IMR-90 (cell line): ENCODE data around the gene STARD7. TPM values are rescaled to one million over a fixed set of nuclear protein-coding genes. Genes with fewer than 3 reads are reported as not detected.

Experiments used
- ATAC-seq: fragments of 200-7000 bp; cut with Tn5 transposase; 2 replicates; pipeline ENCODE4 v1.9.1; 2020; ENCODE audit warnings: low read depth, mild to moderate bottlenecking, moderate library complexity
- BruUV-seq: library from RNA; stranded (reverse); fragments of 400-500 nt; replicated peaks from 2 replicates; lab custom pipeline; 2021; lab: Mats Ljungman, UMichigan
- CTCF ChIA-PET: fragments of 300-600 bp; formaldehyde crosslinking; extraction: SDS; loops from one replicate; lab custom pipeline; 2021; ENCODE audit warnings: antibody characterized with exemption; lab: Yijun Ruan, JAX
- POLR2A ChIA-PET: fragments of 300-600 bp; sonication (Branson Sonifier 250); formaldehyde crosslinking; loops from one replicate; lab custom pipeline; 2022; ENCODE audit warnings: antibody characterized with exemption; ENCODE audit not compliant: unreplicated experiment; lab: Charles Lee
- DNase-seq: peaks from one replicate; pipeline ENCODE4 v3.0.0; 2013
- H2AFZ ChIP-seq: replicated peaks from 2 replicates; pipeline ENCODE3; 2013; ENCODE audit warnings: low read length, mild to moderate bottlenecking; ENCODE audit not compliant: poor library complexity
- H2AK5ac ChIP-seq: 2 replicates; pipeline ENCODE4 v1.6.1; 2013; ENCODE audit warnings: low read depth, low read length, inconsistent platforms
- H2AK9ac ChIP-seq: replicated peaks from 2 replicates; pipeline ENCODE3; 2013; ENCODE audit warnings: mild to moderate bottlenecking, low read depth, low read length, moderate library complexity; ENCODE audit not compliant: poor library complexity
- H2BK120ac ChIP-seq: 2 replicates; pipeline ENCODE4 v1.6.1; 2013; ENCODE audit warnings: low read depth, low read length, inconsistent platforms
- H2BK15ac ChIP-seq: 3 replicates; pipeline ENCODE4 v1.6.1; 2013; ENCODE audit warnings: low read depth, low read length, inconsistent platforms
- H2BK20ac ChIP-seq: 2 replicates; pipeline ENCODE4 v1.6.1; 2013; ENCODE audit warnings: low read depth, mild to moderate bottlenecking, inconsistent platforms, low read length, moderate library complexity
- H2BK5ac ChIP-seq: 2 replicates; pipeline ENCODE4 v1.6.1; 2013; ENCODE audit warnings: mild to moderate bottlenecking, low read depth, low read length, inconsistent platforms; ENCODE audit not compliant: poor library complexity, severe bottlenecking
- H3K14ac ChIP-seq: replicated peaks from 2 replicates; pipeline ENCODE4 v1.6.1; 2013; ENCODE audit warnings: low read depth, low read length, inconsistent platforms
- H3K18ac ChIP-seq: 2 replicates; pipeline ENCODE4 v1.6.1; 2013; ENCODE audit warnings: low read depth, low read length, control low read depth
- H3K23ac ChIP-seq: 2 replicates; pipeline ENCODE4 v1.6.1; 2013; ENCODE audit warnings: low read depth, low read length, inconsistent platforms
- H3K27ac ChIP-seq: 2 replicates; pipeline ENCODE4 v1.5.1; 2013; ENCODE audit warnings: mild to moderate bottlenecking, control low read depth, low read length; ENCODE audit not compliant: insufficient read depth
- H3K27me3 ChIP-seq: 2 replicates; pipeline ENCODE4 v1.6.1; 2013; ENCODE audit warnings: low read length; ENCODE audit not compliant: control insufficient read depth, insufficient read depth
- H3K36me3 ChIP-seq: 2 replicates; pipeline ENCODE4 v1.6.1; 2013; ENCODE audit warnings: low read length, mixed read lengths; ENCODE audit not compliant: control insufficient read depth, insufficient read depth
- H3K4ac ChIP-seq: 2 replicates; pipeline ENCODE4 v1.6.1; 2013; ENCODE audit warnings: low read depth, low read length, inconsistent platforms
- H3K4me1 ChIP-seq: 2 replicates; pipeline ENCODE4 v1.6.1; 2013; ENCODE audit warnings: low read length, mixed read lengths; ENCODE audit not compliant: control insufficient read depth, insufficient read depth
- H3K4me2 ChIP-seq: 2 replicates; pipeline ENCODE4 v1.6.1; 2013; ENCODE audit warnings: low read depth, mild to moderate bottlenecking, control low read depth, low read length, moderate library complexity
- H3K4me3 ChIP-seq: 2 replicates; pipeline ENCODE4 v1.5.1; 2013; ENCODE audit warnings: low read depth, mild to moderate bottlenecking, control low read depth, low read length, moderate library complexity; ENCODE audit not compliant: insufficient read depth
- H3K56ac ChIP-seq: 2 replicates; pipeline ENCODE4 v1.6.1; 2013; ENCODE audit warnings: low read length, inconsistent platforms; ENCODE audit not compliant: insufficient read depth; ENCODE audit errors: extremely low read depth
- H3K79me1 ChIP-seq, 2 experiments: 2 replicates each; pipeline ENCODE4 v1.6.1; 2013; ENCODE audit warnings: low read length in 2 of 2, inconsistent platforms in 1 of 2, low read depth in 1 of 2
- H3K9ac ChIP-seq: 2 replicates; pipeline ENCODE4 v1.6.1; 2013; ENCODE audit warnings: low read depth, low read length, control low read depth
- H3K9me1 ChIP-seq: 2 replicates; pipeline ENCODE4 v1.6.1; 2013; ENCODE audit warnings: low read length, inconsistent platforms; ENCODE audit not compliant: insufficient read depth
- H3K9me3 ChIP-seq: 2 replicates; pipeline ENCODE4 v1.6.1; 2013; ENCODE audit warnings: low read length; ENCODE audit not compliant: control insufficient read depth, insufficient read depth
- H4K20me1 ChIP-seq: 2 replicates; pipeline ENCODE4 v1.6.1; 2013; ENCODE audit warnings: low read length, inconsistent platforms; ENCODE audit not compliant: insufficient read depth
- H4K5ac ChIP-seq: 2 replicates; pipeline ENCODE4 v1.6.1; 2013; ENCODE audit warnings: mild to moderate bottlenecking, low read depth, low read length, control low read depth
- H4K8ac ChIP-seq, 2 experiments: 2 replicates each; pipeline ENCODE4 v1.6.1; 2013; ENCODE audit warnings: low read depth in 2 of 2, low read length in 2 of 2, control low read depth in 1 of 2, inconsistent platforms in 1 of 2
- H4K91ac ChIP-seq: 2 replicates; pipeline ENCODE4 v1.6.1; 2013; ENCODE audit warnings: low read depth, low read length, inconsistent platforms; ENCODE audit not compliant: insufficient read depth
- BHLHE40 ChIP-seq: fragments of 150-350 bp; IDR thresholded peaks from 2 replicates; pipeline ENCODE4 v1.6.1; 2016; ENCODE audit warnings: mild to moderate bottlenecking, low read depth, low read length
- CEBPB ChIP-seq: IDR thresholded peaks from 2 replicates; pipeline ENCODE4 v1.6.1; 2012; ENCODE audit warnings: low read depth, low read length, improper control_type of control experiment
- CHD1 ChIP-seq: IDR thresholded peaks from 2 replicates; pipeline ENCODE4 v1.6.1; 2012; ENCODE audit warnings: low read depth, low read length, improper control_type of control experiment
- FOS ChIP-seq: fragments of 150-350 bp; IDR thresholded peaks from 2 replicates; pipeline ENCODE4 v1.6.1; 2016; ENCODE audit warnings: low read depth, low read length
- MAFK ChIP-seq: IDR thresholded peaks from 2 replicates; pipeline ENCODE4 v1.6.1; 2012; ENCODE audit warnings: low read depth, low read length, improper control_type of control experiment
- MAZ ChIP-seq: IDR thresholded peaks from 2 replicates; pipeline ENCODE4 v1.6.1; 2012; ENCODE audit warnings: low read depth, mild to moderate bottlenecking, low read length, improper control_type of control experiment, moderate library complexity, borderline replicate concordance
- MXI1 ChIP-seq: IDR thresholded peaks from 2 replicates; pipeline ENCODE4 v1.6.1; 2012; ENCODE audit warnings: low read depth, mild to moderate bottlenecking, low read length, moderate library complexity, borderline replicate concordance
- NFE2L2 ChIP-seq: fragments of 150-350 bp; IDR thresholded peaks from 2 replicates; pipeline ENCODE4 v1.6.1; 2016; ENCODE audit warnings: low read depth, mild to moderate bottlenecking, low read length
- POLR2A ChIP-seq: IDR thresholded peaks from 2 replicates; pipeline ENCODE4 v1.6.1; 2012; ENCODE audit warnings: mild to moderate bottlenecking, low read depth, low read length
- RAD21 ChIP-seq: IDR thresholded peaks from 2 replicates; pipeline ENCODE4 v1.6.1; 2012; ENCODE audit warnings: low read length, improper control_type of control experiment
- RCOR1 ChIP-seq: IDR thresholded peaks from 2 replicates; pipeline ENCODE4 v1.6.1; 2012; ENCODE audit warnings: mild to moderate bottlenecking, low read length, improper control_type of control experiment; ENCODE audit not compliant: insufficient replicate concordance
- RFX5 ChIP-seq: IDR thresholded peaks from 2 replicates; pipeline ENCODE4 v1.8.0; 2012; ENCODE audit warnings: low read depth, mild to moderate bottlenecking, low read length, moderate library complexity
- SMC3 ChIP-seq: fragments of 150-350 bp; IDR thresholded peaks from 2 replicates; pipeline ENCODE4 v1.6.1; 2016; ENCODE audit warnings: low read depth, mild to moderate bottlenecking, antibody characterized with exemption, low read length, moderate library complexity
- WGBS, 2 experiments: methylation state at CpG; one replicate each; pipeline versions ENCODE4 v1.1.5 to v1.1.7; 2013; ENCODE audit warnings: missing lambda C conversion rate in 2 of 2; ENCODE audit not compliant: insufficient read length in 1 of 2; ENCODE audit errors: extremely low coverage in 2 of 2; 5-methylcytosine and 5-hydroxymethylcytosine counted together
- dilution Hi-C: fragments of 300-500 bp; cut with HindIII; formaldehyde crosslinking; loops from one replicate; pipeline ENCODE4 v1.14.3; 2018; ENCODE audit warnings: low sequenced_read_pairs; ENCODE audit not compliant: unreplicated experiment
- in situ Hi-C: fragments of 300-500 bp; cut with MboI; formaldehyde crosslinking; loops from 3 replicates; pipeline ENCODE4 v1.14.3; 2019; ENCODE audit warnings: low sequenced_read_pairs, inconsistent platforms, mixed read lengths
- intact Hi-C: fragments of 100-400 bp; cut with micrococcal nuclease; formaldehyde crosslinking; loops from 2 replicates; pipeline ENCODE4 v1.10.0; 2022
- polyA plus RNA-seq, 3 experiments: library from polyadenylated mRNA; depleted of rRNA; stranded (reverse); fragments of >200 nt; gene quantifications; 2 replicates each; pipeline ENCODE4 v1.2.3, GENCODE V29; 2012; ENCODE audit warnings: low replicate concordance in 1 of 3
- total RNA-seq: library from RNA; depleted of rRNA; stranded (reverse); fragments of >200 nt; gene quantifications from 2 replicates; pipeline ENCODE4 v1.2.3, GENCODE V29; 2012
- TF ChIP-seq, protein P1 (sequence below): fragments of 150-350 bp; IDR thresholded peaks from 2 replicates; pipeline ENCODE4 v1.6.1; 2017; ENCODE audit warnings: mild to moderate bottlenecking, antibody characterized with exemption, low read length, low read depth
- TF ChIP-seq, protein P2 (sequence below): fragments of 150-350 bp; IDR thresholded peaks from 2 replicates; pipeline ENCODE4 v1.6.1; 2016; ENCODE audit warnings: low read depth, mild to moderate bottlenecking, low read length, moderate library complexity, borderline replicate concordance
- TF ChIP-seq, protein P3 (sequence below): conservative IDR thresholded peaks from 2 replicates; pipeline ENCODE4 v1.5.1; 2012; ENCODE audit warnings: mild to moderate bottlenecking, low read depth, low read length, improper control_type of control experiment

The STARD7 gene
- total and polyA plus RNA-seq, 2 of the 4 experiments (the other 2 are of a cell fraction), result 61.7 to 138 TPM

DNA sequence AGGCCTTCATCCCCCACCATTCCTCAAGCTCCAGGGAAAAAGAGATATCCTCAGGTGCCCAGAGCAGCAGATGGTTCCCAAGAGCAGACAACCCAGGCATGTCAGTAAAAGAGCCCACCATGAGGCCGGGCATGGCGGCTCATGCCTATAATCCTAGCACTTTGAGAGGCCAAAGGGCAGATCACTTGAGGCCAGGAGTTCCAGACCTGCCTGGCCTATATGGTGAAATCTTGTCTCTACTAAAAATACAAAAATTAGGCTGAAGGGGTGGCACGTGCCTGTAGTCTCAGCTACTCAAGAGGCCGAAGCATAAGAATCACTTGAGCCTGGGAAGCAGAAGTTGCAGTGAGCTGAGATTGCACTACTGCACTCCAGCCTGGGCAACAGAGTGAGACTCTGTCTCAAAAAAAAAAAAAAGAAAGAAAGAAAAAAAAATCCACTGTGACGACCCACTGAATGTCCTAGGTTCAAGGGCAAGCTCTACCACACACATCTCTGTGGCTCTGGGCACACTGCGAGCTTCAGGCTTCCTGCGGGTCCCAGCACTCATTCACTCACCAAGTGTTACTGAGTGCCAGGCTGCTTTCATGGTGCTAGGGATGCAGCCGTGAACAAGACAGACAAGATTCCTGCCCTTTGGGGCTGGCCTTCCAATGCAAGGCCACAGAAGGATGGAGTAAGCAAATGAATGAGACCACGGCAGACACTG is 56.9 kb downstream of the STARD7 start:
- no peak for ATAC-seq
- H3K4me2 ChIP-seq, result no peak overlapping the region
- no peak overlapping the region for H2BK5ac ChIP-seq
- no peak overlapping the region for H3K18ac ChIP-seq
- dilution Hi-C loops, result no loop called here
- no peak overlapping the region for H2BK15ac ChIP-seq
- H2AK9ac ChIP-seq, result no peak overlapping the region
- no peak overlapping the region for H3K4me3 ChIP-seq
- no peak overlapping the region for H3K27ac ChIP-seq
- no peak overlapping the region for H2AK5ac ChIP-seq
- H3K9me3 ChIP-seq, result no peaks in the 10 kb centered on the region
- H3K4ac ChIP-seq, result no peak overlapping the region
- H4K8ac ChIP-seq, result no peak overlapping the region
- 79% methylated on average over 5 of the region's 9 CpGs; no CpG with 5 or more reads in 1 of the 2 experiments for WGBS, 2 experiments
- H3K9ac ChIP-seq, result no peak overlapping the region
- H3K14ac ChIP-seq, result no peak overlapping the region
- TF ChIP-seq, protein P1, sequence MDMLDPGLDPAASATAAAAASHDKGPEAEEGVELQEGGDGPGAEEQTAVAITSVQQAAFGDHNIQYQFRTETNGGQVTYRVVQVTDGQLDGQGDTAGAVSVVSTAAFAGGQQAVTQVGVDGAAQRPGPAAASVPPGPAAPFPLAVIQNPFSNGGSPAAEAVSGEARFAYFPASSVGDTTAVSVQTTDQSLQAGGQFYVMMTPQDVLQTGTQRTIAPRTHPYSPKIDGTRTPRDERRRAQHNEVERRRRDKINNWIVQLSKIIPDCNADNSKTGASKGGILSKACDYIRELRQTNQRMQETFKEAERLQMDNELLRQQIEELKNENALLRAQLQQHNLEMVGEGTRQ, result no peak
- TF ChIP-seq BHLHE40 (no peak), RCOR1 (no peak), NFE2L2 (no peak), CHD1 (no peak), RFX5 (no peak), MXI1 (no peak), SMC3 (no peak), RAD21 (no peak), CEBPB (no peak), MAFK (no peak), POLR2A (no peak), MAZ (no peak), FOS (no peak)
- TF ChIP-seq, protein P2, sequence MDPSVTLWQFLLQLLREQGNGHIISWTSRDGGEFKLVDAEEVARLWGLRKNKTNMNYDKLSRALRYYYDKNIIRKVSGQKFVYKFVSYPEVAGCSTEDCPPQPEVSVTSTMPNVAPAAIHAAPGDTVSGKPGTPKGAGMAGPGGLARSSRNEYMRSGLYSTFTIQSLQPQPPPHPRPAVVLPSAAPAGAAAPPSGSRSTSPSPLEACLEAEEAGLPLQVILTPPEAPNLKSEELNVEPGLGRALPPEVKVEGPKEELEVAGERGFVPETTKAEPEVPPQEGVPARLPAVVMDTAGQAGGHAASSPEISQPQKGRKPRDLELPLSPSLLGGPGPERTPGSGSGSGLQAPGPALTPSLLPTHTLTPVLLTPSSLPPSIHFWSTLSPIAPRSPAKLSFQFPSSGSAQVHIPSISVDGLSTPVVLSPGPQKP, result no peak
- TF ChIP-seq, protein P3, sequence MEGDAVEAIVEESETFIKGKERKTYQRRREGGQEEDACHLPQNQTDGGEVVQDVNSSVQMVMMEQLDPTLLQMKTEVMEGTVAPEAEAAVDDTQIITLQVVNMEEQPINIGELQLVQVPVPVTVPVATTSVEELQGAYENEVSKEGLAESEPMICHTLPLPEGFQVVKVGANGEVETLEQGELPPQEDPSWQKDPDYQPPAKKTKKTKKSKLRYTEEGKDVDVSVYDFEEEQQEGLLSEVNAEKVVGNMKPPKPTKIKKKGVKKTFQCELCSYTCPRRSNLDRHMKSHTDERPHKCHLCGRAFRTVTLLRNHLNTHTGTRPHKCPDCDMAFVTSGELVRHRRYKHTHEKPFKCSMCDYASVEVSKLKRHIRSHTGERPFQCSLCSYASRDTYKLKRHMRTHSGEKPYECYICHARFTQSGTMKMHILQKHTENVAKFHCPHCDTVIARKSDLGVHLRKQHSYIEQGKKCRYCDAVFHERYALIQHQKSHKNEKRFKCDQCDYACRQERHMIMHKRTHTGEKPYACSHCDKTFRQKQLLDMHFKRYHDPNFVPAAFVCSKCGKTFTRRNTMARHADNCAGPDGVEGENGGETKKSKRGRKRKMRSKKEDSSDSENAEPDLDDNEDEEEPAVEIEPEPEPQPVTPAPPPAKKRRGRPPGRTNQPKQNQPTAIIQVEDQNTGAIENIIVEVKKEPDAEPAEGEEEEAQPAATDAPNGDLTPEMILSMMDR, result no peak
- H2BK20ac ChIP-seq, result no peak overlapping the region
- H4K5ac ChIP-seq, result no peak overlapping the region
- POLR2A ChIA-PET, result no interaction called here
- in situ Hi-C loops, result no loop called here
- H3K79me1 ChIP-seq, result no peaks in the 10 kb centered on the region
- no peaks in the 10 kb centered on the region for H3K36me3 ChIP-seq
- CTCF ChIA-PET, result no interaction called here
- peaks cover 1% of the 10 kb centered on the region; the same call in 1 of the 2 replicates for H3K27me3 ChIP-seq
- H4K20me1 ChIP-seq, result no peaks in the 10 kb centered on the region
- intact Hi-C loops, result no loop called here
- H3K23ac ChIP-seq, result no peak overlapping the region
- no peak overlapping the region for H4K91ac ChIP-seq
- no peak for DNase-seq
- no TSS peak for BruUV-seq
- no peaks in the 10 kb centered on the region for H3K9me1 ChIP-seq
- H2AFZ ChIP-seq, result no peak overlapping the region
- H3K56ac ChIP-seq, result no peak overlapping the region
- peaks cover 5% of the 10 kb centered on the region; the same call in 1 of the 2 replicates for H3K4me1 ChIP-seq
- H2BK120ac ChIP-seq, result no peak overlapping the region
